Activated B cell treated with CpG ODN at 0.5 μM for 24 hours (primary cell): ENCODE results near the gene SARS2. TPM values are rescaled to one million over a fixed set of nuclear protein-coding genes. Genes with fewer than 3 reads are reported as not detected.

ENCODE experiments used
- ATAC-seq: fragments of 200-7000 bp; cut with Tn5 transposase; one replicate; pipeline ENCODE4 v1.10.0; 2021; ENCODE audit warnings: low read depth, mild to moderate bottlenecking, moderate library complexity
- CTCF ChIA-PET: fragments of 350-600 bp; sonication (Branson Sonifier 250); formaldehyde crosslinking; loops from one replicate; lab custom pipeline; 2021; ENCODE audit warnings: antibody characterized with exemption; lab: Charles Lee
- POLR2A ChIA-PET: fragments of 350-600 bp; sonication (Branson Sonifier 250); formaldehyde crosslinking; loops from one replicate; lab custom pipeline; 2021; ENCODE audit warnings: antibody characterized with exemption; lab: Charles Lee
- DNase-seq: peaks from one replicate; pipeline ENCODE4 v3.0.0; 2022
- H3K27ac Mint-ChIP-seq: one replicate; pipeline ENCODE4 v1.8.0; 2020; ENCODE audit warnings: mixed read lengths
- H3K27me3 Mint-ChIP-seq: one replicate; pipeline ENCODE4 v1.8.0; 2021; ENCODE audit warnings: mixed read lengths
- H3K36me3 Mint-ChIP-seq: one replicate; pipeline ENCODE4 v1.8.0; 2021; ENCODE audit warnings: low read depth, mixed read lengths
- H3K4me1 Mint-ChIP-seq: one replicate; pipeline ENCODE4 v1.8.0; 2021; ENCODE audit warnings: mixed read lengths
- H3K4me3 Mint-ChIP-seq: one replicate; pipeline ENCODE4 v1.8.0; 2020; ENCODE audit warnings: mild to moderate bottlenecking, mixed read lengths
- H3K9me3 Mint-ChIP-seq: one replicate; pipeline ENCODE4 v1.8.0; 2020; ENCODE audit warnings: mixed read lengths
- intact Hi-C: fragments of 100-400 bp; cut with micrococcal nuclease; formaldehyde crosslinking; loops from one replicate; pipeline ENCODE4 v1.15.1; 2024
- total RNA-seq: library from RNA; stranded (reverse); gene quantifications from 2 replicates; pipeline ENCODE4 v1.2.3, GENCODE V29; 2022
- TF ChIP-seq, protein P1 (sequence below): fragments of 200-600 bp; IDR thresholded peaks from one replicate; pipeline ENCODE4 v1.8.0; 2022; ENCODE audit warnings: antibody characterized with exemption, mild to moderate bottlenecking

Gene SARS2
- total RNA-seq: 46.4 and 50.9 TPM in 2 replicates

DNA sequence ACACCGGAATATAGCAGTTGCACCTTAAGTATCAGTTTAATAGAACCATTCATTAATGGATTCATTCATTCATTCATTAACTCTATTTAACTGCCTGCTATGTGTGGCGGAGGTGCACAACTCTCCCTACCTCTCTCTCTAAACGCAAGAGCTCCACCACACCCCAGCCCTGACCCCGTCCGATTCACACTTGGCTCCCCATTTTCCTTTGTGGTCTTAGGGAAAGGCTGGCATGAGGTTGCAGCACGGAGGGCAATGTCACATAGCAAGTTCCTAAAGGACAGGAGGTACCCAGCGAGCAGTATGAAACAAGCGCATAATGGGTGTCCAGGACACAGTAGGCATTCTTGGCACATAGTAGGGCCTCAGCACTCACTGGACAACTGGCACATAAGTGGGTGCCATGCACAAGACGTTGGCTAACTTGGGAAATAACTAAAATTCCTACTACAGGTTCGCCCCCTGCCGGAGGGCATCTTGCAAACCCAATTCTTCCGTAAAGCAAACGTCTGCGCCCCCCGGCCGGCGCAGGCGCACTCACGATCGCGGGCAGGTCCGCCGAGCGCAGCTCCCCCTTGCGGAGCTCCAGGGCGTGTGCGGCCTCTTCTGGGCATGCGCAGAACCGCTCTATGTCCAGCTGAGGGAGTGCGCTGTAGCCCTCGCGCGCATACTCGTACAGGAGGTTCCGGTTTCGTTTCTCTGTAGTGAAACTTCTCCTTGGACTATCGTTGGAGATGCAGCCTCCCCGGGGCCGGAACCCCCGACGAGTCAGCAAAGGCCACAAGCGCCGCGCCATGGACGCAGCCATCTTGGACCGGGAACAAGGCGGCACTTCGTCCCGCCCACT, at the start of gene SARS2:
Gene SARS2, minus strand, starts transcription at position 835 of the 847 bp plus-strand sequence. Its CDS starts 27 bp downstream, at position 808.
- Mint-ChIP-seq H3K4me1 (peaks cover 34% of the 10 kb centered on the region), H3K27ac (peak within 1 kb of the TSS; percentile 98), H3K27me3 (no peaks in the 10 kb centered on the region), H3K9me3 (peaks cover 2% of the 10 kb centered on the region), H3K4me3 (peak within 1 kb of the TSS; percentile 97), H3K36me3 (peaks cover 40% of the 10 kb centered on the region)
- TF ChIP-seq, protein P1, sequence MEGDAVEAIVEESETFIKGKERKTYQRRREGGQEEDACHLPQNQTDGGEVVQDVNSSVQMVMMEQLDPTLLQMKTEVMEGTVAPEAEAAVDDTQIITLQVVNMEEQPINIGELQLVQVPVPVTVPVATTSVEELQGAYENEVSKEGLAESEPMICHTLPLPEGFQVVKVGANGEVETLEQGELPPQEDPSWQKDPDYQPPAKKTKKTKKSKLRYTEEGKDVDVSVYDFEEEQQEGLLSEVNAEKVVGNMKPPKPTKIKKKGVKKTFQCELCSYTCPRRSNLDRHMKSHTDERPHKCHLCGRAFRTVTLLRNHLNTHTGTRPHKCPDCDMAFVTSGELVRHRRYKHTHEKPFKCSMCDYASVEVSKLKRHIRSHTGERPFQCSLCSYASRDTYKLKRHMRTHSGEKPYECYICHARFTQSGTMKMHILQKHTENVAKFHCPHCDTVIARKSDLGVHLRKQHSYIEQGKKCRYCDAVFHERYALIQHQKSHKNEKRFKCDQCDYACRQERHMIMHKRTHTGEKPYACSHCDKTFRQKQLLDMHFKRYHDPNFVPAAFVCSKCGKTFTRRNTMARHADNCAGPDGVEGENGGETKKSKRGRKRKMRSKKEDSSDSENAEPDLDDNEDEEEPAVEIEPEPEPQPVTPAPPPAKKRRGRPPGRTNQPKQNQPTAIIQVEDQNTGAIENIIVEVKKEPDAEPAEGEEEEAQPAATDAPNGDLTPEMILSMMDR: peak; percentile 100
- DNase-seq (peak; percentile 93), ATAC-seq (peak; percentile 71)
- intact Hi-C loops: loop anchor here (1.0 to 10.0 kb wide), 18 partner anchors 31 to 1025 kb away; partner anchors contain the start of genes ACTN4, DPF1, ECH1 and FAM98C
- ChIA-PET POLR2A (interaction anchor here (0.5 to 2.8 kb wide), 24 partner anchors 10 to 655 kb away, joined by 3 to 24 read pairs (median 6); partner anchors contain the start of genes ACTN4, EIF3K, FAM98C and MAP4K1), CTCF (interaction anchor here (0.6 to 3.5 kb wide), 22 partner anchors 30 to 527 kb away, joined by 3 to 25 read pairs (median 4); partner anchors contain the start of genes ECH1, FAM98C, MAP4K1 and NFKBIB)

- DNase-seq (no peak), ATAC-seq (no peak)
- intact Hi-C loops: no loop called here
- CTCF ChIA-PET: no interaction called here
- H3K27me3 Mint-ChIP-seq: peaks cover 36% of the 10 kb centered on the region
- H3K4me3 Mint-ChIP-seq: no peak overlapping the region
- TF ChIP-seq, protein P1: no peak
- no peak overlapping the region for H3K27ac Mint-ChIP-seq
- POLR2A ChIA-PET: no interaction called here
- H3K36me3 Mint-ChIP-seq: no peaks in the 10 kb centered on the region
- peaks cover 5% of the 10 kb centered on the region for H3K9me3 Mint-ChIP-seq
- H3K4me1 Mint-ChIP-seq: peaks cover 11% of the 10 kb centered on the region
These were observed 49.2 kb upstream of the SARS2 start for GRCh38 chr19:38979812-38980211.

GRCh38 chr19:38978326-38978689, 47.7 kb upstream of the SARS2 start:
- no peak for ATAC-seq
- Mint-ChIP-seq H3K27me3 (peaks cover 41% of the 10 kb centered on the region), H3K4me3 (no peak overlapping the region), H3K9me3 (peaks cover 5% of the 10 kb centered on the region), H3K27ac (no peak overlapping the region), H3K4me1 (peaks cover 11% of the 10 kb centered on the region), H3K36me3 (no peaks in the 10 kb centered on the region)
- no peak for DNase-seq
- CTCF ChIA-PET: no interaction called here
- intact Hi-C loops: no loop called here
- TF ChIP-seq, protein P1: no peak
- POLR2A ChIA-PET: no interaction called here

- intact Hi-C loops: no loop called here
- ChIA-PET POLR2A (no interaction called here), CTCF (no interaction called here)
- no peak overlapping the region for H3K4me3 Mint-ChIP-seq
- no peak for ATAC-seq
- no peak overlapping the region for H3K27ac Mint-ChIP-seq
- H3K4me1 Mint-ChIP-seq: peaks cover 11% of the 10 kb centered on the region
- H3K9me3 Mint-ChIP-seq: peaks cover 5% of the 10 kb centered on the region
- TF ChIP-seq, protein P1: no peak
- DNase-seq: no peak
- H3K36me3 Mint-ChIP-seq: no peaks in the 10 kb centered on the region
- peaks cover 41% of the 10 kb centered on the region for H3K27me3 Mint-ChIP-seq
These were observed 47.1 kb upstream of the SARS2 start for GRCh38 chr19:38977445-38978325.
